GM19351 (cell line): ENCODE measurements around the gene MOSMO.
"Not testable (repeated sequence)": the region's sequence is repeated elsewhere in the genome, so short reads cannot be mapped to it uniquely, and the experiment has no call there.

Source experiments
- ATAC-seq: cut with Tn5 transposase; IDR thresholded peaks from one replicate; pipeline ENCODE4 v1.9.1; 2021; ENCODE audit warnings: mild to moderate bottlenecking, moderate library complexity; ENCODE audit not compliant: unreplicated experiment

MOSMO gene

DNA sequence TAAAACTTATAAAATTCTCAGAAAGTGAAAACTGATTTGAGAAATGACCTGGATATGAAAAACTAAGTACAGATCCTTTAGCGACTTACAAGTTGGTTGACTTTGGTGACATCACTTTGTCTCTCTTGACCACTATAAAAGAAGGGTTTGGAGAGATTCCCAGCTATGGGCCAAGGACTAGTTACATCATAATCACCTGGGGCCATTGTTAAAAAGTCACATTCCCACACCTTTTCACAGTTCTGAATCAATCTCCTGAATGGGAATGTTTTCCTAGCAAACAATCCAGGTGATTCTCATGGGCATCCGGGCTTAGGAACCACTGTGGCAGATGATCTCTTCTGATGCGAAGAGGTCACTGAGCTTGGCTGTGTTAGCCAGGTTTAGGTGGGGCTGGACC lies 83.8 kb downstream of the MOSMO start:
- ATAC-seq: no peak

DNA sequence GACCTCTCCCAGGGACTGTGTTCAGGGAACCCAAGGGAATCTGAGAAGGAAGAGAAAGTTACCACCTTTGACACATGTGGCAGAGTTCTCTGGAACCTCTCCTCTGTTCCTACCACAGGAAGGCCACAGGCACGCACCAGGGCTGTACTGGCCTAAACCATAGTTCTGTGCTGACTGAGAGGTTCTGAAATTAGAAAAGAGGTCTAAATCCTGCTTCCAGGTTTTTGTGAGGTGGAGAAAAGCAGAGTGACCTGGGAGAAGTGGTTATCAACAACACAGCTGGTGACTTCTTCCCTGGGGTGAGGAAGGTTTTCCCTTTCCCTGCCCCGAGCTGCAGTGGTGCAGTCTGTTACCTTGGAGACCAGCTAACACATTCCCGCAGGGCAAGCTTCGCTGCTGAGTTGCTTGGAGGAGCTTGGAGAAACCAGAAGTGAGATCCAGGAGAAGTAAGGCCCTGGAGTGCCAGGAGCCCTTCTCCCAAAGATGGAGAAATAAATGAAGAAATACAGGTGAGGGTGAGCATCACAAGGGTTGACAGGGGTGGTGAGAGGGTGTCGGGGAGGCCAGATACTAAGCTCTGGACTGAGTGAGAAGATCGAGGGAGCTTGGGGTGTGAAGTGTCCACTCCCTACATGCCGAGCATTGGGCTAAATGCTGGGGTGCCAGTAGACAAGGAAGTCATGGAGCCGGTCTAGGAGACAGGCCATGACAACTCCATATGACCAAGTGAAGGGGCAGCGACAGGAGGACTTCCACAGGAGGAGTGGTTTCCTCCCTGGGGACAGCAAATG lies 84.4 kb downstream of the MOSMO start, which contains the start of gene VWA3A:
Gene VWA3A (plus strand): TSS at position 399 of the 791 bp plus-strand sequence. CDS start 97 bp downstream, at position 496.
- no peak for ATAC-seq

DNA sequence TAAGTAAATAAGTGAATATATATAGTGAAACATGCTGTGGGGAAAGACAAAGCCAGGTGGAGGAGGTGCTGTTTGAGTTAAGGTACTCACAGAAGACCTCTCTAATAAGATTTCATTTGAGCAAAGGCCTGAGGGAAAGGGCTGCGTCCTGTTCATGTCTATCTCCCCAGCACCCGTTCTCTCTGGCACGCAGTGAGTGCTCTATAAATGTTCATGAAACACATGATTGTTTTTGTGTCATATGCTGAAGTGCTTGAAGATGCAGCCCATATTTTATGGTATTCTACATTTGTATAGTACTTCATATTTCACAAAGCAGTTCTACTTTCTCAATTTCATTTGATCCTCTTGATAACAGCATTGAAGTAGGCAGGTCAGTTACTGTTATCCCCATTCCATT lies 85.4 kb downstream of the MOSMO start:
- ATAC-seq: no peak

DNA sequence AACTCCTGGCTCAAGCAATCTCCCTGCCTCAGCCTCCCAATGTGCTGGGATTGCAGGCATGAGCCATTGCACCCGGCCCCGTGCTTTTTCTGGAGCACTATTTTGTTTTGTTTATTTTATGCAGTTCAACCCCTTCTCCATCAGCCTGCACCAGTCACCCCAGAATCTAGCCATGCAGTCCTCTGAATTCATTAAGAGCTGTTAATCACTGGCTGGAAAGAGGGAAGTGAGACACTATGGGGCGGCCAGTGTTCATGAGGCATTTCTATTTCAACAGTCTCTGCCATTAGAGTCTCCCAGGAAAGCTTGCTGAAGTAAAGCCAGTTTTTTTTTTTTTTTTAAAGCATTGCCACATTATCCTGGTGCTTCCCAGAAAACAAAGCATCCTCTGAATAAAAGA lies 86.1 kb downstream of the MOSMO start:
- ATAC-seq: no peak

DNA sequence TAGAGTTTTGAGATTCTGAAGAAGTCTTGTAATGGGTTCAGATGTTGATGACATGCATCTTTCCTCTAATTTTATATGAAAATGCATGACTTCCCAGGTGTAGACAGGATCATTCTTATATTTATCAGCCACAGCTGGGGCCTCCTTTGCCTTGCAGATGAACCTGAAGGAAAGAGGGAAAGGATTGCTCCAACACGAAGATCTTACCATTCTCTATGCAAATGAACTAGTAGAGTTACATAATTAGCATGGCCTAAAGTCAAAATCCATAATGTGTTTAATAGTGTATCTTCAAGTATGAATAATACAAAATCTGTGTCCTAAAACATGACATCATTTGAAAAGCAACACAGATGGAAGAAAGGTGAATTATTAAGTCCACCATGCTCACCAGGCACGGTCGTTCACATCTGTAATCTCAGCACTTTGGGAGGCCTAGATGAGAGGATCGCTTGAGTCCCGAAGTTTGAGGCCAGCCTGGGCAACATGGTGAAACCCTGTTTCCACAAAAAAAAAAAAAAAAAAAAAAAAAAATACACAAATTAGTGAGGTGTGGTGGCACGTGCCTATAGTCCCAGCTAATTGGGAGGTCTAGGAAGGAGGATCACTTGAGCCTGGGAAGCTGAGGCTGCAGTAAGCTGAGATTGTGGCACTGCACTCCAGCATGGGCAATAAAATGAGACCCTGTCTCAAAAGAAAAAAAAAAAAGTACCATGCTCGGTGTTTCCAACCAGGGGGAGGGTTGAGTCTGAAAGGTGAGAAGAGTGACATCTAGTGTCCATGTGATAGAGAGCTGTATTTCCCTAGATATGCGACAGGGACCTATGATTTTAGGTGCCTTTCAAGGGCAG lies 90.7 kb downstream of the MOSMO start:
- no peak for ATAC-seq

DNA sequence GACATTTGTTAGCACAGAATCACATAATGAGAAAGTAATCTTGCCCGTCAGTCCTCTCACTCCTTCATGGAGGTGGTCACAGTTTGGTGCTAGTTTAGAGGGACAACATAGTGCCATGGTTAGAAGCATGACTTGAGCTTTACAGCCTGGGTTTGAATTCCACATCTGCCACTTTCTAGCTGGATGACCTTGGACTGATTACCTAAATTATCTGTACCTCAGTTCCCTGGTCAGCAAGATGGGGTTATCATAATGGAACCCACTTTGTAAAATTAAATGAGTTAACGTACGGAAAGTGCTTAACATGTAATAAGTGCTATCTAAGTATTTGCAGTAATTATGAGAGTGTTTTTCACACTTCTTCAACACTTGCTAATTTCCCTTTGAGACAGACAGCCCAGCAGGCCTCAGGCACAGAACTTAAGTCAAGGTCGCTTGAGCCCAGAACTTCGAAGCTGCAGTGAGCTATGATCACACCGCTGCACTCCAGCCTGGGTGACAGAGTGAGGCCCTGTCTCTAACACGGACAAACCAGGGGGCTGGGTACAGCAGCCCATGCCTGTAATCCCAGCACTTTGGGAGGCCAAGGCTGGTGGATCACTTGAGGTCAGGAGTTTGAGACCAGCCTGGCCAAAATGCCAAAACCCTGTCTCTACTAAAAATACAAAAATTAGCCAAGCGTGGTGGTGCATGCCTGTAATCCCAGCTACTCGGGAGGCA lies 91.5 kb downstream of the MOSMO start:
- no peak for ATAC-seq

DNA sequence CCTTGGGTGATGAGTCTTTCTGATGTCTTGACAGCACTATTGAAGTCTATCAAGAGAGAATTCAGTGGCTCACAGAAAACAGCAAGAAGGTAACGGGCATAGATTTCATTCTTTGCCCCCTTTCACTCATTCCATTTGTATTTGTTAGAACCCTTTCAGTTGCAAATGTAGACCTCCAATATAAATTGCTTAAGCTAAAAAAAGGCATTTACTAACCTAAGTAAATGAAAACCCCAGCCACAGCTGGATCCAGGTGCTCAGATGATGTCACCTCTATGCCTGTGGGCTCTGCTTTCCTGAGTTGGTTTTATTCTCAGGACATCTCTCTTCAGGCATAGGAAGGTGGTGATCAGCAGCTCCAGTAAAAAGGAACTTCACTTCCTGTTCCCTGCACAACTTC lies 95.5 kb downstream of the MOSMO start:
- ATAC-seq: no peak

DNA sequence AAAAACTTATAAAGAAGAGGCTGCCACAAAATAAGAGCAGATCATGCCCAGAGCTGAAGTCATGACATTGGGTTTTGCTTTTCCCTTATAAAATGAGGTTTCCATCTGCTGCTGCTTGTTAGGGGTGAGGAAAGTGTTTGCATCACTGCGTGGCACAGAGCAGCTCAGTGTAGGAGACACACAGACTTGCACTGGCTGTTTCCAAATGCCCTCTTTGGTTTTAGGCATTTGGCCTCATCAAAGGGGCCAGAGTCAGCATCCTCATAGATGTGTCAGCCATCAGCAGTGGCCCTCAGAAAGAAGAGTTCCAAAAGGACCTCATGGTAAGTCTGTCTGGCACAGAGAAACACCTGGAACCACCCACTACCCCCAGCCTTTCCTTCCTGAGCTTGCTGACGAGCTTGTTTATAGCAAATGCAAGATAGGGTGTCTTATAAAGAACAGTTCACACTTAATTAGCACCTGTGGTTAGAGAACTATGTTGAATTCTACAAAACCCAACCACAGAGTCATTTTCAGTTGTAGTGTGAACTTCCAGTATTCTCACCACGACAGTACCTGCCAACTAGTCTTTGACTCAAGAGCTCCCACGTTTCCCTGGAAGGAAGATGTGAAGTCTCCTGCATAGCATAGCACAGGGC lies 101.5 kb downstream of the MOSMO start:
- ATAC-seq: no peak

DNA sequence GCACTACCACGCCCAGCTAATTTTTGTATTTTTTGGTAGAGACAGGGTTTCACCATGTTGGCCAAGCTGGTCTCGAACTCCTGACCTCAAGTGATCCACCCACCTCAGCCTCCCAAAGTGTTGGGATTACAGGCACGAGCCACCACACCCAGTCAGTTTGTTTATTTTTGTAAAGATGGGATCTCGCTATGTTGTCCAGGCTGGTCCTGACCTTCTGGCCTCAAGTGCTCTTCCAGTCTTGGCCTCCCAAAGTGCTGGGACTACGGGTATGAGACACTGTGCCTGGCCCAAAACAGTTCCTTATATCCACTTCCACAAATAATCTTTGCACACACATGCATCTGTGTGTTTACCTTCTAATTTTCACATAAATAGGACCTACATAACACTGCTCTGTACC lies 103.7 kb downstream of the MOSMO start:
- not testable (repeated sequence) for ATAC-seq

DNA sequence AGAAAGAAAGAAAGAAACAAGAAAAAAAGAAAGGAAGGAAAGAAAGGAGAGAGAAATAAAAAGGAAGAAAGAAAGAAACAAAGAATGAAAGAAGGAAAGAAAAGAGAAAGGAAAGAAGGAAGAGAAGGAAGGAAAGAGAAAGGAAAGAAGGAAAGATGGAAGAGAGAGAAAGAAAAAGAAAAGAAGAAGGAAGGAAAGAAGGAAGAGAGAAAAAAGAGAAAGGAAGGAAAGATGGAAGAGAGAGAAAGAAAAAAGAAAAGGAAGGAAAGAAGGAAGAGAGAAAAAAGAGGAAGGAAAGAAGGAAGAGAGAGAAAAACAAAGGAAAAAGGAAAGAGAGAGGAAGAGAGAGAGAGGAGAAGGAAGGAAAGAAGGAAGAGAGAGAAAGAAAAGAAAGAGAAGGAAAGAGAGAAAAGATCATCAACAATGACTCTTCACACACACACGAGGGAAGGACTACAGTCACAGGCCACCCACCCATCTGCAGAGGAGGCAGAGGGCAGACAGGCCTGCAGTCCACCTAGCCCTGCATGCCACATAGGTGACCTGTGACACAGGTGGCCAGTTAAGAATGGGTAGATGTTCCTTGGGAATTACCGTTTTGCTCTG lies 108.3 kb downstream of the MOSMO start:
- no peak for ATAC-seq

DNA sequence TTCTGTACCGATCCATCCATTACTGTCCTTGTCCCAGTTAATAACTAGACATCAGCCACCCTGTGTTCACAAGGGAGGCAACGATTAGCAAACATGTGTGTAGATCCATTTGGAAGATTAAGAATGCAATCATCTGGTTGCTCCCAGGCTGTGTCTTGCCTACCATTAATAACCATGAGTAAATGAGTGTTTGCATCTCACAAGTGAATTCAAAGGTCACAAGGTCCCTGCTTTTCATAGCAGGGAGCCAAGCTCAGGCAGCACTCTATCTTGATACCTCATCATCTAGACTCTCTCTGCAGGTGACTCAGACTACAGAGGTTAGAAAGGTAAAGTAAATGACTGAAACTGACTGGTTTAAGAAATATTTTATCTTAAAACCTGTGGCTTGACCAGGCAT lies 109.7 kb downstream of the MOSMO start:
- ATAC-seq: no peak

DNA sequence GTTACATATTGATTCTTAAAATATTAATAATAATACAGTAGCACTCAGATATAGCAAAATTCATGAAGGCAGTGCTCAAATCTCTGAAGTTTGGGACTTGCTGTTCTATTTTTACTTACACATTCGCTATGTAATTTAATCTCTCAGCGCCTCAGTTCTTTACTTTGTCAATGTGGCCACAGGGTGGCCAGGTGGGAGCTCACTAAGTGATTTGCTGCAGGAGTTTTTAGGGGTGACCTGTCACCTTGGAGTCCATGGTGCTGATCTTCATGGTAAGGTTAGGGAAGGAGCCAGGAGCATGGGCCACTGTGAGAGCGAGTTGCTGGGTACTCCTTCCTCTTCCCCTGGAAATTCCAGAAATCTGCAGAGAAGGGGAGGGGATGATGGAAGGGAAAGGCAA lies 112.5 kb downstream of the MOSMO start:
- no peak for ATAC-seq

DNA sequence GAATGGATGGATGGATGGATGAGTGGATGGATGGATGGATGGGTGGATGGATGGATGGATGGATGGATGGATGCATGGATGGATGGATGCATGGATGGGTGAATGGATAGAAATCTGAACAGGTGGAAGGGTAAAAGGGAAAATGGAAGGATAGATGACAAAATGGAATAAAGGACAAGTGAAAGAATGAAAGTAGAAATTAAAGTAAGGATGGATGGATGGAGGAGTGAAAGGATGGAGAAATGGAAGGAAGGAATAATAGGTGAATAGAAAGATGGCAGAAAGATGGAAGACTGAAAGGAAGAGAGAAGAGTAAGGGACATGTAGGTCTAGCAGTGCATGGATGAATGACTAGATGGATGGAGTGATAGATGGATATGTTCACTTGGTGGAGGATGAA lies 114.3 kb downstream of the MOSMO start:
- no peak for ATAC-seq

DNA sequence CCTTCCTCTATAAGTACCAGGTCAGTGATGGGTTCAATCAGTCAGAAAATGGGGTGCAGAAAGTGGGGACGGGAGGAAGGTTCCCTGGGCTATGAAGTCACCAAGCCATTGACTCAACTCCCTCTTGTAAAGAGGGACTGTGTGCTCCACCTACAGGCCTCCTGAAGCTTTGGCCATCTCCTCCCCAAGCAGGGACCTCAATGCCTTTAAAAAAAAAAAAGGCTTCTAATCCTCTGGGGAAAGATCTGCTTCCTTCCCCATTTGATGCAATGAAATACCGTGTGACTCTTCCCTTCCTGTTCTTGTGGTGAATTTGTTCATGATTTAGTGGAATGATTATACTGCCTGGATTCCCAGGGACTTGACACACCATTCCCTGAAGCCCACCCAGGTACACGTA lies 115.2 kb downstream of the MOSMO start:
- ATAC-seq: no peak

DNA sequence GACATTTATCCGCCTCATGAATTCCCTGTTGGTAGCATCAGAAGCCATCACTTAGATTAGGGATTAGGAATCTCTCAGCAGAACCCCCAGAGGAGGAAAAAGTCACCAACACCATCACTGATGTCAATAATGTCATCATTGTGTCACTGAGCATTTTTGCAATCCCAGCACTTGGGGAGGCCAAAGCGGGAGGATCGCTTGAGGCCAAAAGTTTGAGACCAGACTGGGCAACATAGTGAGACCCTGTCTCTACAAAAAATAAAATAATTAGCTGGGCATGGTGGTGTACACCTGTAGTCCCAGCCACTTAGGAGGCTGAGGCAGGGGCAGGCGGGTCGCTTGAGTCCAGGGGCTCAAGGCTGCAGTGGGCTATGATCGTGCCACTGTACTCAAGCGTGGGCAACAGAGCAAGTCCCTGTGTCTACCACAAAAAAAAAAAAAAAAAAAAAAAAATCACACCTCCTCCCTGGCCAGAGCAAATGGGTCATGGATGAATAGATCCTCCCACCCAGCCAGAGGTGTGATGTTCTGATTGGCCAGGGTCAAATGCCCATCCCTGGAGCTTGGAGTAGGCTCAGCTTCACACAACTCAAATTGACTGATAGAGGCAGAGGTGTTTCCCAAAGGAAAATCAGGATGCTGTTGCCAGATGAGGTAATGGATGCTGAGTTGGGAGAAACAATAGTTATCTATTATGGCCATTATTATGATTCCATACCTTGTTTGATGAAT lies 116.0 kb downstream of the MOSMO start:
- no peak for ATAC-seq

DNA sequence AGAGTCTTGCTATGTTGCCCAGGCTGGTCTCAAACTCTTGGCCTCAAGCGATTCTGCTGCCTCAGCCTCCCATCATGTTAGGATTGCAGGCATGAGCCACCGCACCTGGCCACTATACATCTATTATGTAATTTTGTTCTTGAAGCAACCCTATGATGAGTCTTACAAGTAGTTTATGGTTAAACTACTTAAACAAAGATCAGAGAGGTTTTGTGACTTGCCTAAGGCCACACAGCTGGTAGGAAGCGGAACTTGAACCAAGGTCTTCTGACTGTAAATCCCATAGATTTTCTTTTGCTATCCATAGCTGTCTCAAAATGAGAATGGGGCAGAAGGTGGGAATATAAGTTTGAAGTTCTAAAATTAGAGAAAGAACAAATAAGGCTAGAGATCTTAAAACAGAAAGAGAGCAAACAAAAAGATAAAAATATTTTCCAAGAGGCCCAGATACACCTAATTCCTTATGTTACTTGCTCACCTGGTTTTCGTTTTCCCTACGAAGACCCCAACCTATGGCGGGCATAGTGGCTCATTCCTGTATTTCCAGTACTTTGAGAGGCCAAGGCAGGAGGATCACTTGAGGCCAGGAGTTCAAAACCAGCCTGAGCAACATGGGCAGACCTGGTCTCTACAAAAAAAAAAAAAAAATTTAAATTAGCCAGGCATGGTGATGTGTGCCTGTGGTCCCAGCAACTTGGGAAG lies 116.8 kb downstream of the MOSMO start:
- no peak for ATAC-seq

DNA sequence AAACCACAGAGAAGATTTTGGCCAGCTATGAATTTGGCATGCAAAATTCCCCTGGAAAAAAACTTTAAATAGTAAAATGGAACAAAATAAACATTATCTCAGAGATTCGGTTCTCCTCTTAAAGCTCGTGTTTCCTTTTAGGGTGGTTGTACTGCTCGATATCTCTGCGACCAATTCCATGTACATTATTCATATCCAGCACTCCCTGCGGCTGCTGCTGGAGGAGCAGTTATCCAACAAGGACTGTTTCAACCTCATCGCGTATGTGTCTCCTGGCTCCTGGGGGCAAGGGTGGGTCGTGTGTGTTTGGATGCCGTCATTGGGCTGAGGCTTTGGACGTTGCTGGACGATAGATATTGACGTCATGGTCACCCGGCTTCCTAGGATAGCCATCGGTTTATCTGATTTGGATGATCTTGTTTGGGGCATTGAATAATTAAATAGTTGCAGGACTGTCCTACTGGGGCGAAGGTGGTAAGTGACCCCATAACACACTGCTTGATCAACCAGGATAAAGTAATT lies 118.2 kb downstream of the MOSMO start:
- no peak for ATAC-seq

DNA sequence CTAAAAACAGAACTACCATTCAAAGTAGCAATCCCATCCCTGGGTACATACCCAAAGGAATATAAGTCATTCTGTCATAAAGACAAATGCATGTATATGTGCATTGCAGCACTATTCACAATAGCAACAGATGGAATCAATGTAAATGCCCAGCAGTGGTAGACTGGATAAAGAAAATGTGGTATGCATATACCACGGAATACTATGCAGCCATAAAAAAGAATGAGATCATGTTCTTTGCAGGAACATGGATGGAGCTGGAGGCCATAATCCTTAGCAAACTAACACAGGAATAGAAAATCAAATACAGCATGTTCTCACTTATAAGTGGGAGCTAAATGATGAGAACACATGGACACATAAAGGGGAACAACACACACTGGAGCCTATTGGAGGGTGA lies 120.6 kb downstream of the MOSMO start:
- ATAC-seq: not testable (repeated sequence)

DNA sequence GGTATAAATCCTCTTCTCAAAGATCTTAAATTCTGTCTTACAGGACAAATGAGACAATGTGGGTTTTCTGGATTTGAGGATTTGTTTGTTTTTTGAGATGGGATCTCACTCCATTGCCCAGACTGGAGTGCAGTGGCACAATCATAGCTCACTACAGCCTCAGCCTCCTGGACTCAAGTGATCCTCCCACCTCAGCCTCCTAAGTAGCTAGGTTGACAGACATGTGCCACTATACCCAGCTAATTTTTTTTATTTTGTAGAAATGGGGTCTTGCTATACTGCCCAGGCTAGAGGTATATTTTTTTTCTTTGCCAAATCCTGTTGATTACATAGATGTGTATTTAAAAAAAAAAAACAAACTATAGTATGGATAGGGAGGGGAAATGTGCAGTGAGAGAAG lies 122.6 kb downstream of the MOSMO start:
- no peak for ATAC-seq
